Forelimb muscle (tissue), 1 donor: Measurements from ENCODE around the gene XIAP. TPM values are rescaled to one million over a fixed set of nuclear protein-coding genes. Genes with fewer than 3 reads are reported as not detected.
"Not testable (repeated sequence)": the region's sequence is repeated elsewhere in the genome, so short reads cannot be mapped to it uniquely, and the experiment has no call there.

Experiments
- DNase-seq: peaks from one replicate; pipeline ENCODE4 v3.0.0-alpha.2; 2013; ENCODE audit warnings: low read depth
- polyA plus RNA-seq: library from polyadenylated mRNA; unstranded; fragments of 120-200 nt; gene quantifications from one replicate; pipeline ENCODE4 v1.2.1, GENCODE V29; 2013; ENCODE audit not compliant: insufficient read length

XIAP gene
- polyA plus RNA-seq, 1 donor, result 31.4 TPM

- no peak for DNase-seq
Measured at GRCh38 chrX:123876177-123876576, 16.3 kb downstream of the XIAP start.

GRCh38 chrX:123876844-123877243 is 17.0 kb downstream of the XIAP start:
- DNase-seq, result no peak

- no peak for DNase-seq
Measured at GRCh38 chrX:123878252-123878721, 18.4 kb downstream of the XIAP start.

GRCh38 chrX:123881330-123881729 is 21.5 kb downstream of the XIAP start:
- no peak for DNase-seq

GRCh38 chrX:123882391-123882790 is 22.5 kb downstream of the XIAP start:
- peak; percentile 20 for DNase-seq

- DNase-seq, result no peak
Measured at GRCh38 chrX:123884809-123885408, 25.1 kb downstream of the XIAP start.

GRCh38 chrX:123899701-123900100 is 39.8 kb downstream of the XIAP start:
- DNase-seq, result no peak

GRCh38 chrX:123903261-123903660 is 43.4 kb downstream of the XIAP start:
- not testable (repeated sequence) for DNase-seq

GRCh38 chrX:123905332-123905731 is 45.5 kb downstream of the XIAP start:
- no peak for DNase-seq

GRCh38 chrX:123906557-123907316 is 46.9 kb downstream of the XIAP start:
- no peak for DNase-seq

- DNase-seq, result no peak
Measured at GRCh38 chrX:123909523-123909922, 49.7 kb downstream of the XIAP start.

- DNase-seq, result no peak
Measured at GRCh38 chrX:123917069-123917468, 57.2 kb downstream of the XIAP start.

- DNase-seq, result no peak
Measured at GRCh38 chrX:123918106-123918721, 58.4 kb downstream of the XIAP start.

- no peak for DNase-seq
Measured at GRCh38 chrX:123920105-123920785, 60.4 kb downstream of the XIAP start.

GRCh38 chrX:123923211-123923610 is 63.4 kb downstream of the XIAP start:
- no peak for DNase-seq

- DNase-seq, result no peak
Measured at GRCh38 chrX:123924186-123924585, 64.3 kb downstream of the XIAP start.

- no peak for DNase-seq
Measured at GRCh38 chrX:123927845-123928244, 68.0 kb downstream of the XIAP start.

- DNase-seq, result not testable (repeated sequence)
Measured at GRCh38 chrX:123932055-123932454, 72.2 kb downstream of the XIAP start.

GRCh38 chrX:123943074-123943473 is 83.2 kb downstream of the XIAP start:
- DNase-seq, result no peak

- no peak for DNase-seq
Measured at GRCh38 chrX:123943488-123943887, 83.6 kb downstream of the XIAP start.

GRCh38 chrX:123949846-123950245 is 90.0 kb downstream of the XIAP start:
- no peak for DNase-seq
